NT2/D1 (cell line): ENCODE measurements around the gene MYO15B.

Source experiments
- SUZ12 ChIP-seq: IDR thresholded peaks from 2 replicates; pipeline ENCODE4 v1.6.1; 2011; ENCODE audit not compliant: insufficient read length, insufficient read depth; ENCODE audit errors: extremely low read depth
- YY1 ChIP-seq: IDR thresholded peaks from 2 replicates; pipeline ENCODE4 v1.6.1; 2011; ENCODE audit not compliant: insufficient read length, insufficient read depth

- TF ChIP-seq SUZ12 (no peak), YY1 (no peak)
These were observed 38.1 kb upstream of the MYO15B start for GRCh38 chr17:75549246-75550138.
